ENCODE results near the gene ALKBH5. TPM values are rescaled to one million over a fixed set of nuclear protein-coding genes. Genes with fewer than 3 reads are reported as not detected.
A peak's percentile ranks its signal among the peaks of the same experiment; 100 is the strongest.

Gene ALKBH5
- polyA plus RNA-seq, 4 donors = 65.2 to 71.8 (median 68.8) TPM

GRCh38 chr17:18184143-18185031 is 759 bp downstream of the ALKBH5 start:
- DNase-seq (ENCODE audit: low read depth in 4 of 4, low spot score in 3 of 4) = no peak

GRCh38 chr17:18185391-18185790 is 1.8 kb downstream of the ALKBH5 start:
- DNase-seq (ENCODE audit: low read depth in 4 of 4, low spot score in 3 of 4) = no peak

GRCh38 chr17:18185832-18186626 is 2.4 kb downstream of the ALKBH5 start:
- no peak for DNase-seq (ENCODE audit: low read depth in 4 of 4, low spot score in 3 of 4)

GRCh38 chr17:18186627-18186982 is 3.0 kb downstream of the ALKBH5 start:
- DNase-seq (ENCODE audit: low read depth in 4 of 4, low spot score in 3 of 4) = no peak

GRCh38 chr17:18187226-18187625 is 3.6 kb downstream of the ALKBH5 start:
- DNase-seq (ENCODE audit: low read depth in 4 of 4, low spot score in 3 of 4) = no peak

GRCh38 chr17:18187821-18188761 is 4.5 kb downstream of the ALKBH5 start:
- DNase-seq (ENCODE audit: low read depth in 4 of 4, low spot score in 3 of 4) = no peak

- DNase-seq (ENCODE audit: low read depth in 4 of 4, low spot score in 3 of 4) = no peak
Observed at GRCh38 chr17:18190628-18191235, 7.1 kb downstream of the ALKBH5 start.

- peak in 1 of 4 donors; percentile 46 for DNase-seq (ENCODE audit: low read depth in 4 of 4, low spot score in 3 of 4)
Observed at GRCh38 chr17:18191236-18191667, 7.6 kb downstream of the ALKBH5 start.

- DNase-seq (ENCODE audit: low read depth in 4 of 4, low spot score in 3 of 4) = no peak
Observed at GRCh38 chr17:18191967-18192366, 8.3 kb downstream of the ALKBH5 start.

GRCh38 chr17:18194394-18194793 is 10.8 kb downstream of the ALKBH5 start:
- no peak for DNase-seq (ENCODE audit: low read depth in 4 of 4, low spot score in 3 of 4)

GRCh38 chr17:18194804-18195203 is 11.2 kb downstream of the ALKBH5 start:
- DNase-seq (ENCODE audit: low read depth in 4 of 4, low spot score in 3 of 4) = no peak

- DNase-seq (ENCODE audit: low read depth in 4 of 4, low spot score in 3 of 4) = no peak
Observed at GRCh38 chr17:18195246-18195645, 11.6 kb downstream of the ALKBH5 start.

GRCh38 chr17:18197535-18198194 is 14.0 kb downstream of the ALKBH5 start:
- DNase-seq (ENCODE audit: low read depth in 4 of 4, low spot score in 3 of 4) = no peak

GRCh38 chr17:18198530-18198929 is 14.9 kb downstream of the ALKBH5 start:
- no peak for DNase-seq (ENCODE audit: low read depth in 4 of 4, low spot score in 3 of 4)

GRCh38 chr17:18201108-18201507 is 17.5 kb downstream of the ALKBH5 start:
- DNase-seq (ENCODE audit: low read depth in 4 of 4, low spot score in 3 of 4) = no peak

- no peak for DNase-seq (ENCODE audit: low read depth in 4 of 4, low spot score in 3 of 4)
Observed at GRCh38 chr17:18203308-18203707, 19.7 kb downstream of the ALKBH5 start.

GRCh38 chr17:18205861-18206260 is 22.2 kb downstream of the ALKBH5 start:
- no peak for DNase-seq (ENCODE audit: low read depth in 4 of 4, low spot score in 3 of 4)

- no peak for DNase-seq (ENCODE audit: low read depth in 4 of 4, low spot score in 3 of 4)
Observed at GRCh38 chr17:18206962-18207361, 23.3 kb downstream of the ALKBH5 start.

- DNase-seq (ENCODE audit: low read depth in 4 of 4, low spot score in 3 of 4) = no peak
Observed at GRCh38 chr17:18208092-18208491, 24.5 kb downstream of the ALKBH5 start.
